Measurements from ENCODE around the gene CDC14B. TPM values are rescaled to one million over a fixed set of nuclear protein-coding genes. Genes with fewer than 3 reads are reported as not detected.

The CDC14B gene
- polyA plus RNA-seq, 2 donors: 1.8 to 2.1 TPM

Other genes with a start within 250 kb of the CDC14B start
- 10 to 100 TPM in 1 of 2 donors, 1 to 10 TPM in 1; 8.1 to 10.3 TPM for gene SLC35D2, start 236.1 kb downstream of the CDC14B start, polyA plus RNA-seq
- gene ZNF367, start 201.5 kb downstream of the CDC14B start, polyA plus RNA-seq: 1 to 10 TPM; 1.6 to 2.5 TPM
- 1 to 10 TPM; 3.1 to 3.2 TPM for gene HABP4, start 169.7 kb downstream of the CDC14B start, polyA plus RNA-seq
- 1 to 10 TPM; 2.0 to 3.1 TPM for gene PRXL2C, start 35.5 kb upstream of the CDC14B start, polyA plus RNA-seq
- 1 to 10 TPM; 1.9 to 2.0 TPM for gene ZNF510, start 158.2 kb upstream of the CDC14B start, polyA plus RNA-seq
- 1 to 10 TPM in 1 of 2 donors, under 1 TPM in 1; 0.92 to 1.1 TPM for gene ZNF782, start 234.7 kb upstream of the CDC14B start, polyA plus RNA-seq

Measured in esophagus (tissue), 2 donors.